ENCODE measurements around the gene COL15A1. TPM values are rescaled to one million over a fixed set of nuclear protein-coding genes. Genes with fewer than 3 reads are reported as not detected.

Gene COL15A1
- total RNA-seq, 4 donors from 2014 or later: 20.7 to 98.5 (median 55.0) TPM

DNA sequence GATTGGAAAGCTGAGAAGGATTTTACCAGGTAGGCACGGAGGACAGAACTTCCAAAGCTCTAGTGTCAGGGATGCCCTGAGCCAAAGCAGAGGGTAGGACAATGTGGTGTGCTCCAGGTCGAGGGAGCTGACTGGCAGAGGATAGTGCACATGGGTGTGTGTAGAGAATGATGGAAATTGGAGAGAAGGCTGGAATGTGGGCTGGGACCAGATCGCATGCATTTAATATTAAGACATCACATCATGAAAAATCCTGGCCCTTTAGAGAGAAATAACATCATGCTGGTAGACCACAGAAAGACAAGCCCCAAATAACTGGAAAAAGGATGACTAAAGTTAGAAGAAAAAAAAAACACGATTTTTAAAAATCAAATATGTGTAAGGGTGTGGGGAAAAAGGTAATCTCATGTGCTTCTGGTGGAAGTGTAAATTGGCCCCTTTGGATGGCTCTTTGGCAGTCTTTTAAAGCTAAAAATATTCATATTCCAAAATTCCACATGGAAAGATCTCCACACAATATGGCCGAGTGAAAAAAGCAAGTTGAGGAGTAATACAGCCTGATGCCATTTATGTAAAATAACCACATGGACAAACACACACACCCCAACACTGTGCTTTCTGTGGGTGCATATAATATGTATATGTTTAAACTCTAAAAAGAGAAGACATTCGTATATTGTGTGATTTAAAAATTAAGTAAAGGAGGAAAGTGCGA lies 94.2 kb downstream of the COL15A1 start:
- ATAC-seq (ENCODE audit: low FRiP score): no peak
- DNase-seq (ENCODE audit: low spot score): no peak
- TF ChIP-seq, protein P1, sequence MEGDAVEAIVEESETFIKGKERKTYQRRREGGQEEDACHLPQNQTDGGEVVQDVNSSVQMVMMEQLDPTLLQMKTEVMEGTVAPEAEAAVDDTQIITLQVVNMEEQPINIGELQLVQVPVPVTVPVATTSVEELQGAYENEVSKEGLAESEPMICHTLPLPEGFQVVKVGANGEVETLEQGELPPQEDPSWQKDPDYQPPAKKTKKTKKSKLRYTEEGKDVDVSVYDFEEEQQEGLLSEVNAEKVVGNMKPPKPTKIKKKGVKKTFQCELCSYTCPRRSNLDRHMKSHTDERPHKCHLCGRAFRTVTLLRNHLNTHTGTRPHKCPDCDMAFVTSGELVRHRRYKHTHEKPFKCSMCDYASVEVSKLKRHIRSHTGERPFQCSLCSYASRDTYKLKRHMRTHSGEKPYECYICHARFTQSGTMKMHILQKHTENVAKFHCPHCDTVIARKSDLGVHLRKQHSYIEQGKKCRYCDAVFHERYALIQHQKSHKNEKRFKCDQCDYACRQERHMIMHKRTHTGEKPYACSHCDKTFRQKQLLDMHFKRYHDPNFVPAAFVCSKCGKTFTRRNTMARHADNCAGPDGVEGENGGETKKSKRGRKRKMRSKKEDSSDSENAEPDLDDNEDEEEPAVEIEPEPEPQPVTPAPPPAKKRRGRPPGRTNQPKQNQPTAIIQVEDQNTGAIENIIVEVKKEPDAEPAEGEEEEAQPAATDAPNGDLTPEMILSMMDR (IDR thresholded peaks at IDR 0.05): no peak

DNA sequence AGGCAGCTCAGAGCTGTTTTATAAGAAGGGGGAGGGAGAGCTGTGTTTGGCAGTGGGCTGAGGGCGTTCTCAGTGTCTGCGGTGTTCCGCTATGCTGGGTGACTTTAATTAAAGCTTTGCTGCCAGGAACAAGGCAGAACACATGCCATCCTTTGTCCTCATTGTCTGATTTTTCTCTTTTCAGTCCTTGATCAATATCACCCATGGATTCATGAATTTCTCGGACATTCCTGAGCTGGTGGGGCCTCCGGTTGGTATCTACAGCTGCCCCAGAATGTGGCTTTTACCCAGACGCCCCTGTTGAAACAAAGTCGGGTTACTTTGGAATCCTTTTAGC lies 94.7 kb downstream of the COL15A1 start:
- TF ChIP-seq, protein P1 (IDR thresholded peaks at IDR 0.05): no peak
- ATAC-seq (ENCODE audit: low FRiP score): no peak
- DNase-seq (ENCODE audit: low spot score): no peak

- DNase-seq (ENCODE audit: low spot score) (no peak), ATAC-seq (ENCODE audit: low FRiP score) (no peak)
- TF ChIP-seq, protein P1 (IDR thresholded peaks at IDR 0.05): no peak
These were observed 95.9 kb downstream of the COL15A1 start for GRCh38 chr9:99039505-99040182.

GRCh38 chr9:99040251-99040900 lies 96.7 kb downstream of the COL15A1 start:
- no peak for DNase-seq (ENCODE audit: low spot score)

GRCh38 chr9:99040911-99041582 lies 97.3 kb downstream of the COL15A1 start:
- ATAC-seq (ENCODE audit: low FRiP score) (no peak), DNase-seq (ENCODE audit: low spot score) (no peak)
- TF ChIP-seq, protein P1 (IDR thresholded peaks at IDR 0.05): no peak

More at GRCh38 chr9:99040251-99040900, 96.7 kb downstream of the COL15A1 start:
- TF ChIP-seq, protein P1 (IDR thresholded peaks at IDR 0.05): no peak
- no peak for ATAC-seq (ENCODE audit: low FRiP score)

DNA sequence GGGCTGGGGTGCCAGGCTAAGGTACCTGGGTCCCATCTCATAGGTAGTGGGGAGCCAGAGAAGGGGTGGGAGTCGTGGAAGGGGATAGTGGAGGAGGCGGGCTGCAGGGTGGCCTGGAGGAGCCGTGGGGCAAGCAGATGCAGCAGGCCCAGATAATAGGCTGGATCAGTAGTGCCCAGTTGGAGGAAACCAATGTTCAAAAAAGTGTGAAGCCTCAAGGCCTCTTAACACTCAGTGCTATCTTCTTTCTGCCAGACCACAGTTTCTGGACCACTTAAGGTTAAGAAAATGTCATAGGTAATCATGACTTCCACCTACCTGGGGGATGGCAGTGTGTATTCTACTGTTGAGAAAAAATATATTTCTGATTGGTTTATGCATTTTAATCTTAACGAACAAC lies 97.9 kb downstream of the COL15A1 start:
- ATAC-seq (ENCODE audit: low FRiP score) (no peak), DNase-seq (ENCODE audit: low spot score) (no peak)
- TF ChIP-seq, protein P1 (IDR thresholded peaks at IDR 0.05): no peak
